Hepatocyte (in vitro differentiated cells): ENCODE measurements around the gene ANKFN1.

ENCODE experiments used
- CTCF ChIP-seq: fragments of 200-600 bp; sonication (generic); IDR thresholded peaks from 2 replicates; pipeline ENCODE4 v1.5.1; 2016; ENCODE audit warnings: antibody characterized with exemption, mild to moderate bottlenecking; ENCODE audit not compliant: poor library complexity
- EZH2phosphoT487 ChIP-seq: fragments of 200-600 bp; sonication (generic); IDR thresholded peaks from one replicate; pipeline ENCODE4 v1.6.1; 2018; ENCODE audit warnings: antibody characterized with exemption, mild to moderate bottlenecking, low read depth, moderate library complexity; ENCODE audit not compliant: unreplicated experiment, severe bottlenecking

- TF ChIP-seq CTCF (no peak), EZH2phosphoT487 (no peak)
Measured at GRCh38 chr17:56309897-56310296, 156.6 kb downstream of the ANKFN1 start.
